H1 (cell line): ENCODE data around the gene NECAP2. TPM values are rescaled to one million over a fixed set of nuclear protein-coding genes. Genes with fewer than 3 reads are reported as not detected.

ENCODE experiments used
- CTCF ChIA-PET: fragments of 300-600 bp; sonication (Branson Sonifier 250); formaldehyde crosslinking; loops from one replicate; lab custom pipeline; 2021; ENCODE audit not compliant: partially characterized antibody; lab: Charles Lee
- POLR2A ChIA-PET: fragments of 300-600 bp; sonication (Branson Sonifier 250); formaldehyde crosslinking; loops from one replicate; lab custom pipeline; 2021; ENCODE audit warnings: inconsistent platforms; ENCODE audit not compliant: partially characterized antibody; lab: Charles Lee
- DNase-seq, 2 experiments: peaks; one replicate each; pipeline versions ENCODE4 v3.0.0 to v3.0.0-alpha.2; 2010 to 2022; ENCODE audit warnings: low spot score in 2 of 2, low read depth in 1 of 2, mixed read lengths in 1 of 2
- FAIRE-seq: peaks from 2 replicates; lab custom pipeline; 2011; peaks lifted over from hg19 to GRCh38; lab: Jason Lieb, UNC
- H2AFZ ChIP-seq: 2 replicates; pipeline ENCODE4 v1.8.1; 2012; ENCODE audit warnings: low read length, inconsistent platforms
- H2AK5ac ChIP-seq: 2 replicates; pipeline ENCODE4 v1.6.1; 2013; ENCODE audit warnings: low read depth, low read length
- H2BK120ac ChIP-seq: replicated peaks from 2 replicates; pipeline ENCODE3; 2013; ENCODE audit warnings: low read depth, low read length, inconsistent platforms
- H2BK12ac ChIP-seq: 2 replicates; pipeline ENCODE4 v1.6.1; 2013; ENCODE audit warnings: low read depth, low read length
- H2BK15ac ChIP-seq: 2 replicates; pipeline ENCODE4 v1.6.1; 2013; ENCODE audit warnings: low read length
- H2BK20ac ChIP-seq: 2 replicates; pipeline ENCODE4 v1.6.1; 2013; ENCODE audit warnings: low read length
- H2BK5ac ChIP-seq: 2 replicates; pipeline ENCODE4 v1.6.1; 2013; ENCODE audit warnings: low read depth, low read length
- H3K14ac ChIP-seq: 2 replicates; pipeline ENCODE4 v1.6.1; 2013; ENCODE audit warnings: inconsistent platforms; ENCODE audit not compliant: insufficient read length
- H3K18ac ChIP-seq: 2 replicates; pipeline ENCODE4 v1.6.1; 2013; ENCODE audit warnings: low read length; ENCODE audit errors: extremely low read depth
- H3K23ac ChIP-seq: 2 replicates; pipeline ENCODE4 v1.6.1; 2013; ENCODE audit warnings: inconsistent platforms; ENCODE audit not compliant: insufficient read length
- H3K23me2 ChIP-seq: 2 replicates; pipeline ENCODE4 v1.6.1; 2013; ENCODE audit warnings: low read depth, low read length
- H3K27ac ChIP-seq: 2 replicates; pipeline ENCODE4 v1.6.1; 2011; ENCODE audit warnings: low read depth, low read length, inconsistent platforms
- H3K27me3 ChIP-seq, 4 experiments: replicated peaks in 1 of 4; 1 replicate in 1 of 4; 2 replicates in 3 of 4; pipeline versions ENCODE4 v1.6.1 to v1.8.1; 2011 to 2013; ENCODE audit warnings: low read length in 3 of 4, mild to moderate bottlenecking in 3 of 4, inconsistent platforms in 2 of 4, mixed read lengths in 2 of 4, moderate library complexity in 1 of 4; ENCODE audit not compliant: control insufficient read depth in 3 of 4, insufficient read depth in 3 of 4; ENCODE audit errors: extremely low read depth in 1 of 4
- H3K36me3 ChIP-seq, 4 experiments: 2 replicates each; pipeline versions ENCODE4 v1.6.1 to v1.8.1; 2011 to 2013; ENCODE audit warnings: mild to moderate bottlenecking in 4 of 4, low read length in 3 of 4, moderate library complexity in 2 of 4, control low read depth in 1 of 4, inconsistent platforms in 1 of 4; ENCODE audit not compliant: insufficient read depth in 4 of 4, control insufficient read depth in 2 of 4
- H3K4ac ChIP-seq: replicated peaks from 2 replicates; pipeline ENCODE3; 2013; ENCODE audit warnings: low read length, low read depth, mixed read lengths, inconsistent platforms; ENCODE audit not compliant: insufficient read length
- H3K4me1 ChIP-seq, 4 experiments: replicated peaks in 1 of 4; 1 replicate in 1 of 4; 2 replicates in 3 of 4; pipeline versions ENCODE4 v1.6.1 to v1.8.1; 2011 to 2013; ENCODE audit warnings: low read length in 3 of 4, inconsistent platforms in 2 of 4, mixed read lengths in 1 of 4; ENCODE audit not compliant: insufficient read depth in 4 of 4, control insufficient read depth in 3 of 4
- H3K4me2 ChIP-seq, 2 experiments: 2 replicates each; pipeline versions ENCODE4 v1.6.1 to v1.8.1; 2011 to 2013; ENCODE audit warnings: low read depth in 2 of 2, low read length in 2 of 2, control low read depth in 1 of 2, inconsistent platforms in 1 of 2, mild to moderate bottlenecking in 1 of 2; ENCODE audit not compliant: insufficient read depth in 1 of 2
- H3K4me3 ChIP-seq, 4 experiments: fragments of 200-600, 300-600 bp in 1 of 4; sonication (generic), shearing (Covaris generic), sonication (Bioruptor Twin) in 1 of 4; 2 replicates each; pipeline versions ENCODE4 v1.5.1 to v1.8.1; 2011 to 2016; ENCODE audit warnings: low read length in 4 of 4, low read depth in 3 of 4, control low read depth in 2 of 4, inconsistent platforms in 2 of 4, mild to moderate bottlenecking in 2 of 4, mixed read lengths in 1 of 4, moderate library complexity in 1 of 4; ENCODE audit not compliant: insufficient read depth in 2 of 4; ENCODE audit errors: extremely low read depth in 1 of 4
- H3K56ac ChIP-seq: replicated peaks from 2 replicates; pipeline ENCODE3; 2013; ENCODE audit warnings: low read depth, mild to moderate bottlenecking, mixed read lengths, low read length, inconsistent platforms; ENCODE audit not compliant: insufficient read length
- H3K79me1 ChIP-seq: 2 replicates; pipeline ENCODE4 v1.6.1; 2013; ENCODE audit warnings: low read depth, low read length, control low read depth
- H3K79me2 ChIP-seq, 2 experiments: 2 replicates each; pipeline versions ENCODE4 v1.6.1 to v1.8.1; 2012 to 2013; ENCODE audit warnings: low read length in 2 of 2, mild to moderate bottlenecking in 2 of 2, inconsistent platforms in 1 of 2; ENCODE audit not compliant: insufficient read depth in 2 of 2, control insufficient read depth in 1 of 2
- H3K9ac ChIP-seq, 4 experiments: replicated peaks in 1 of 4; 1 replicate in 1 of 4; 2 replicates in 3 of 4; pipeline versions ENCODE4 v1.6.1 to v1.8.1; 2011 to 2013; ENCODE audit warnings: low read depth in 3 of 4, low read length in 3 of 4, control low read depth in 2 of 4, mild to moderate bottlenecking in 2 of 4, moderate library complexity in 2 of 4, inconsistent platforms in 1 of 4; ENCODE audit errors: extremely low read depth in 1 of 4
- H3K9me3 ChIP-seq, 2 experiments: 2 replicates each; pipeline versions ENCODE4 v1.6.1 to v1.8.1; 2012 to 2013; ENCODE audit warnings: mild to moderate bottlenecking in 2 of 2, moderate library complexity in 2 of 2, control low read depth in 1 of 2, inconsistent platforms in 1 of 2, low read depth in 1 of 2, low read length in 1 of 2, mixed read lengths in 1 of 2; ENCODE audit not compliant: insufficient read depth in 2 of 2
- H4K20me1 ChIP-seq, 2 experiments: replicated peaks in 1 of 2; 2 replicates each; pipeline versions ENCODE3 to v1.8.1; 2011 to 2013; ENCODE audit warnings: inconsistent platforms in 2 of 2, low read length in 2 of 2, mild to moderate bottlenecking in 1 of 2; ENCODE audit not compliant: insufficient read depth in 2 of 2, control insufficient read depth in 1 of 2
- H4K5ac ChIP-seq: 2 replicates; pipeline ENCODE4 v1.6.1; 2013; ENCODE audit warnings: low read length, low read depth, mixed read lengths, inconsistent platforms; ENCODE audit not compliant: insufficient read length
- H4K8ac ChIP-seq: 2 replicates; pipeline ENCODE4 v1.8.0; 2013; ENCODE audit warnings: mild to moderate bottlenecking, moderate library complexity, low read length, inconsistent platforms; ENCODE audit not compliant: insufficient read depth; ENCODE audit errors: extremely low read depth
- H4K91ac ChIP-seq: replicated peaks from 2 replicates; pipeline ENCODE3; 2013; ENCODE audit warnings: low read length, mixed read lengths, inconsistent platforms; ENCODE audit not compliant: insufficient read length
- ATF2 ChIP-seq: IDR thresholded peaks from 2 replicates; pipeline ENCODE4 v1.6.1; 2012; ENCODE audit warnings: low read length, inconsistent platforms
- CBX8 ChIP-seq: fragments of 300-800, 300-1000 bp; sonication (generic); IDR thresholded peaks from 2 replicates; pipeline ENCODE4 v1.7.1; 2016; ENCODE audit warnings: low read depth, low read length, borderline replicate concordance
- CEBPB ChIP-seq: IDR thresholded peaks from 2 replicates; pipeline ENCODE4 v1.6.1; 2012; ENCODE audit warnings: low read depth, low read length
- NANOG ChIP-seq: IDR thresholded peaks from 2 replicates; pipeline ENCODE4 v1.6.1; 2011; ENCODE audit warnings: low read length, low read depth, mild to moderate bottlenecking, inconsistent platforms; ENCODE audit not compliant: insufficient read depth, poor library complexity, severe bottlenecking
- NRF1 ChIP-seq: IDR thresholded peaks from 2 replicates; pipeline ENCODE4 v1.6.1; 2011; ENCODE audit warnings: mild to moderate bottlenecking, low read depth, low read length, improper control_type of control experiment
- POU5F1 ChIP-seq: IDR thresholded peaks from 2 replicates; pipeline ENCODE4 v1.6.1; 2011; ENCODE audit warnings: low read depth, mild to moderate bottlenecking, low read length, moderate library complexity
- RAD21 ChIP-seq, 2 experiments: IDR thresholded peaks in 1 of 2; conservative IDR thresholded peaks in 1 of 2; 2 replicates each; pipeline ENCODE4 v1.6.1; 2011; ENCODE audit warnings: low read depth in 2 of 2, low read length in 2 of 2, improper control_type of control experiment in 1 of 2, inconsistent platforms in 1 of 2, mild to moderate bottlenecking in 1 of 2, moderate library complexity in 1 of 2
- SAP30 ChIP-seq: fragments of 300-600 bp; sonication (generic); IDR thresholded peaks from 2 replicates; pipeline ENCODE4 v1.7.1; 2012; ENCODE audit warnings: low read length, moderate library complexity, mild to moderate bottlenecking, inconsistent platforms; ENCODE audit not compliant: insufficient read depth, insufficient replicate concordance
- SP1 ChIP-seq: IDR thresholded peaks from 2 replicates; pipeline ENCODE4 v1.6.1; 2011; ENCODE audit warnings: low read depth, low read length
- SUZ12 ChIP-seq: fragments of 200-600 bp; sonication (generic); IDR thresholded peaks from 2 replicates; pipeline ENCODE4 v1.6.1; 2012; ENCODE audit warnings: mild to moderate bottlenecking, inconsistent platforms, low read length, moderate library complexity, mixed read lengths
- TAF1 ChIP-seq: IDR thresholded peaks from 2 replicates; pipeline ENCODE4 v1.6.1; 2011; ENCODE audit warnings: mild to moderate bottlenecking, low read depth, low read length
- WGBS, 2 experiments: shearing (Covaris generic) in 1 of 2; methylation state at CpG; one replicate each; pipeline versions ENCODE4 v1.1.6 to v1.1.7; 2013 to 2015; ENCODE audit warnings: low lambda C conversion rate in 2 of 2, mixed read lengths in 2 of 2, inconsistent platforms in 1 of 2, low coverage in 1 of 2, missing lambda C conversion rate in 1 of 2; ENCODE audit not compliant: insufficient replicate concordance in 2 of 2, insufficient coverage in 1 of 2, insufficient read length in 1 of 2; ENCODE audit errors: extremely low coverage in 1 of 2, missing lambda C conversion rate in 1 of 2; 5-methylcytosine and 5-hydroxymethylcytosine counted together
- polyA plus RNA-seq, 7 experiments: library from polyadenylated mRNA; depleted of rRNA in 3 of 7; stranded (reverse) in 5 of 7; unstranded in 2 of 7; fragments of >200 nt in 5 of 7; fragments of 200-250 nt in 2 of 7; gene quantifications; 1 replicate in 5 of 7; 2 replicates in 1 of 7; 4 replicates in 1 of 7; pipeline versions ENCODE4 v1.2.1 to v1.2.3, GENCODE V29; 2011 to 2013; ENCODE audit warnings: missing spikeins in 2 of 7, mixed read lengths in 2 of 7
- total RNA-seq: library from RNA; stranded (reverse); fragmentation: NEBNext Ultra II Directional; extraction: Animal tissue kit (Norgen Biotek cat#: 25700); gene quantifications from 2 replicates; pipeline ENCODE4 v1.2.1, GENCODE V29; 2021

Gene NECAP2
- total and polyA plus RNA-seq, 2 of the 8 experiments (the other 6 are each of a cell fraction or from before 2014, with no cell fraction given), result 24.4 to 29.7 TPM

DNA sequence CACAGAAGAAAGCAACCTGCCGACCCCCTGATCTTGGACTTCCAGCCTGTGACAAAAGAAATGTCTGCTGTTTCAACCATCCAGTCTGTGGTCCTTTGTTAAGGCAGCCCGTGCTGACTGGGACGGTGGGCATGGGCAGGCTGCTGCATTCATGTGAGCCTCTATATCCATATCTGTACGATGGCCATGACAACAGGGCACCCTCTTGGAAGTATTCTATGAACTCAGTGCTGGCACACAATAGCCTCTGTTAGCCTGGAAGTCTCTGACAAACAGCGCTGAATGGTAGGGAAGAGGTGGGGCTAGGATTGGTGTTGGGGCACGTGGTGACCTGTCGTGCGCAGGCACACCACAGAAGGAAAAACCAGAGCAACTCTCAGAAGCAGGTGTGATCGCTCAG, 33.7 kb upstream of the NECAP2 start:
- FAIRE-seq (no peak), DNase-seq (no peak)
- POLR2A ChIA-PET, result no interaction called here
- Histone ChIP-seq H3K4me2 (no peak overlapping the region), H3K18ac (no peak overlapping the region), H3K79me1 (no peaks in the 10 kb centered on the region), H4K91ac (no peak overlapping the region), H2BK15ac (no peak overlapping the region), H3K23me2 (no peaks in the 10 kb centered on the region), H3K36me3 (no peaks in the 10 kb centered on the region), H3K4ac (no peak overlapping the region), H3K4me3 (no peak overlapping the region), H2BK12ac (no peak overlapping the region), H3K4me1 (peaks cover 0 to 2% (median 0%) of the 10 kb centered on the region in 4 experiments; a peak in 1 of 7 replicates), H2BK20ac (no peak overlapping the region), H3K27me3 (no peaks in the 10 kb centered on the region; a peak in 1 of 7 replicates), H3K27ac (no peak overlapping the region), H2BK5ac (no peak overlapping the region), H4K8ac (no peak overlapping the region), H2AK5ac (no peak overlapping the region), H4K5ac (no peak overlapping the region), H3K9me3 (no peaks in the 10 kb centered on the region), H4K20me1 (no peaks in the 10 kb centered on the region), H3K56ac (no peak overlapping the region), H3K79me2 (no peaks in the 10 kb centered on the region), H3K9ac (no peak overlapping the region), H2BK120ac (no peak overlapping the region), H3K23ac (no peak overlapping the region), H3K14ac (no peak overlapping the region), H2AFZ (no peak overlapping the region)
- WGBS, 2 experiments, result 93% methylated on average over 9 of the region's 9 CpGs; no CpG with 5 or more reads in 1 of the 2 experiments
- no peak for TF ChIP-seq NANOG
- TF ChIP-seq RAD21 (IDR thresholded peaks at IDR 0.05 in 1 of 2, conservative IDR thresholded peaks at IDR 0.05 in 1 of 2; ENCODE audit: low read depth in 2 of 2, low read length in 2 of 2), result no peak
- no peak for TF ChIP-seq TAF1
- no peak for TF ChIP-seq CBX8
- TF ChIP-seq NRF1, result no peak
- TF ChIP-seq ATF2, result no peak
- no peak for TF ChIP-seq SP1
- no peak for TF ChIP-seq POU5F1
- TF ChIP-seq SAP30, result no peak
- TF ChIP-seq CEBPB, result no peak
- no peak for TF ChIP-seq SUZ12
- CTCF ChIA-PET, result interaction anchor here (0.6 to 2.2 kb wide), 2 partner anchors 33 to 158 kb away, joined by 3 to 5 read pairs; partner anchors contain the start of gene NECAP2
